Activated T-cell treated with anti-CD3 and anti-CD28 coated beads, Interleukin-2, amount 50 U/mL, for 48 hours (primary cell): ENCODE results near the gene IGSF10.
"Not testable (repeated sequence)": the region's sequence is repeated elsewhere in the genome, so short reads cannot be mapped to it uniquely, and the experiment has no call there.

Experiments
- DNase-seq, 2 experiments: peaks; one replicate each; pipeline ENCODE4 v3.0.0-alpha.2; 2020

IGSF10 gene, protein sequence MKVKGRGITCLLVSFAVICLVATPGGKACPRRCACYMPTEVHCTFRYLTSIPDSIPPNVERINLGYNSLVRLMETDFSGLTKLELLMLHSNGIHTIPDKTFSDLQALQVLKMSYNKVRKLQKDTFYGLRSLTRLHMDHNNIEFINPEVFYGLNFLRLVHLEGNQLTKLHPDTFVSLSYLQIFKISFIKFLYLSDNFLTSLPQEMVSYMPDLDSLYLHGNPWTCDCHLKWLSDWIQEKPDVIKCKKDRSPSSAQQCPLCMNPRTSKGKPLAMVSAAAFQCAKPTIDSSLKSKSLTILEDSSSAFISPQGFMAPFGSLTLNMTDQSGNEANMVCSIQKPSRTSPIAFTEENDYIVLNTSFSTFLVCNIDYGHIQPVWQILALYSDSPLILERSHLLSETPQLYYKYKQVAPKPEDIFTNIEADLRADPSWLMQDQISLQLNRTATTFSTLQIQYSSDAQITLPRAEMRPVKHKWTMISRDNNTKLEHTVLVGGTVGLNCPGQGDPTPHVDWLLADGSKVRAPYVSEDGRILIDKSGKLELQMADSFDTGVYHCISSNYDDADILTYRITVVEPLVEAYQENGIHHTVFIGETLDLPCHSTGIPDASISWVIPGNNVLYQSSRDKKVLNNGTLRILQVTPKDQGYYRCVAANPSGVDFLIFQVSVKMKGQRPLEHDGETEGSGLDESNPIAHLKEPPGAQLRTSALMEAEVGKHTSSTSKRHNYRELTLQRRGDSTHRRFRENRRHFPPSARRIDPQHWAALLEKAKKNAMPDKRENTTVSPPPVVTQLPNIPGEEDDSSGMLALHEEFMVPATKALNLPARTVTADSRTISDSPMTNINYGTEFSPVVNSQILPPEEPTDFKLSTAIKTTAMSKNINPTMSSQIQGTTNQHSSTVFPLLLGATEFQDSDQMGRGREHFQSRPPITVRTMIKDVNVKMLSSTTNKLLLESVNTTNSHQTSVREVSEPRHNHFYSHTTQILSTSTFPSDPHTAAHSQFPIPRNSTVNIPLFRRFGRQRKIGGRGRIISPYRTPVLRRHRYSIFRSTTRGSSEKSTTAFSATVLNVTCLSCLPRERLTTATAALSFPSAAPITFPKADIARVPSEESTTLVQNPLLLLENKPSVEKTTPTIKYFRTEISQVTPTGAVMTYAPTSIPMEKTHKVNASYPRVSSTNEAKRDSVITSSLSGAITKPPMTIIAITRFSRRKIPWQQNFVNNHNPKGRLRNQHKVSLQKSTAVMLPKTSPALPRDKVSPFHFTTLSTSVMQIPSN (N-terminal part only)

DNA sequence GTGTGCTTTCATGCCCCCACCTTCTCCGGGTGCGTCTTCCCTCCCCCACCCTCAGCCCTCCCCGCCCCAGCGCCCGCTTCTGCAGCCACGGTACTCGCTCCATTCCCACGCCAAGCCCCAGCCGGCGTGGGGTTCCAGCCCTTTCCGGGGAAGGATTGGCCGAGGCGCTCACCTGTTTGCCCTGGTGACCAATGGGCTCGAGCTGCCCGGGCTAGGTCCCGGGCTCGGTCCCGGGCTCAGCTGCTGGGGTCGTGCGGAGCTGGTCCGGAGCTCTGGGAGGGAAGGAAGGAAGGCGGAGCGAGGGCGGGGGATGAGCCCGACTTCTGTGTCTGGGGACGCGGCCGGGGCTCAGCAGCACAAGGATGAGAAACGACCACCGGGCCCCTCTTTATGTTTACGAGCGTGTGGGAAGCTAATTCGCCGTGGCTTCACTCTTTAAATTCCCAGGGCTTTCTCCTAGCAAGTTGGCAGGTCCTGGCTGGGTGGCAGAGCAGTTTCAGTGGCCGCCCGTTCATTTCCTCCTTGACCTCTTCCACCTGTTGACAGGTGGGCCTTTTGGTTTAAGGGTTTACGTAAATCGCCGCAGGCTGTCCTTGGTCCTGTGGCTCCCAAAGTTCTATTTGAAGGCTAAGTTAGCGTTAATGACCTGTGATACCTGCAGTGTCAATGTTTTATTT, at the start of gene IGSF10:
TSS of gene IGSF10 (minus strand) at position 288 of the 677 bp plus-strand sequence. CDS start 2,352 bp downstream, outside the sequence.
- DNase-seq, result no peak

DNA sequence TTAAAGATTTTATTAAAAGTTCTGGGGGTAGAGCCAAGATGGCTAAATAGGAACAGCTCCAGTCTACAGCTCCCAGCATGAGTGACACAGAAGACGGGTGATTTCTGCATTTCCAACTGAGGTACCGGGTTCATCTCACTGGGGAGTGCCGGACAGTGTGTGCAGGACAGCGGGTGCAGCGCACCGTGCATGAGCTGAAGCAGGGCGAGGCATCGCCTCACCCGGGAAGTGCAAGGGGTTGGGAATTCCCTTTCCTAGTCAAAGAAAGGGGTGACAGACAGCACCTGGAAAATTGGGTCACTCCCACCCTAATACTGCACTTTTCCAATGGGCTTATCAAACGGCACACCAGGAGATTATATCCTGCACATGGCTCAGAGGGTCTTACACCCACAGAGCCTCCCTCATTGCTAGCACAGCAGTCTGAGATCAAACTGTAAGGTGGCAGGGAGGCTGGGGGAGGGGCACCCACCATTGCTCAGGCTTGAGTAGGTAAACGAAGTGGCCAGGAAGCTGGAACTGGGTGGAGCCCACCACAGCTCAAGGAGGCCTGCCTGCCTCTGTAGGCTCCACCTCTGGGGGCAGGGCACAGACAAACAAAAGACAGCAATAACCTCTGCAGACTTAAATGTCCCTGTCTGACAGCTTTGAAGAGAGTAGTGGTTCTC, 48.7 kb upstream of the IGSF10 start:
- not testable (repeated sequence) for DNase-seq

DNA sequence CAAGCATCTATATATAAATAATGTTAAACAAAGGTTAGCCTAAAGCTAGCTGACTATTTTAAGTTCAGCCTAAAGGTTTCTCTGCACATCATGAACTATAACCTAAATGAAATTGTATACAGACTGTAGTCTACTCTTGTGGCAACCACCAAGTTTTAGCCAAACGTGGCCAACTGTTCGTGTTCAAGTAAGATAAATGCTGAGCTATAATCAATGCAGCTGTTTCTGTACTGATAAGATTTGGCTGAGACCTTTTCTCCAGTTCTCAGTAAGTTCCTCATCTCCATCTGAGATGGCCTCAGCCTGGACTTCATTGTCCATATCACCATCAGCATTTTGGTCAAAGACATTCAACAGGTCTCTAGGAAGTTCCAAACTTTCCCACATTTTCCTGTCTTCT, 43.7 kb upstream of the IGSF10 start:
- DNase-seq, result no peak

DNA sequence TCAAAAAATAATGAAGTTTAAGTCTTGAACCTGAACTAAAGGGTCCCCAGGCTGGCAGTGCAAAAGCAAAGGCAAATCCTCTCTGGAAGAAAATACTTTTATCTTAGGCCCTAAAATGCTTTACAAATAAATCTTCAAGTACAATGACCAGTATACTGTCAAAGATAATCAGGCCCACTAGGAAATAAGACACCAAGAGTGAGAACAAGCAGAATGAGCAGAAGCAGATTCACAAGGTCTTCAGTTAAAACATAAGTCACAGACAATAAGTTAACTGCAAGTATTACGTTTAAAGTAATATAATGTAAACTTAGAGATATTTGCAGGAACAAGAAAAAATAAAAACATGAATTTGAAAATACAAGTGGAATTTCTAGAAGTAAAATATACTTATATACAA, 42.2 kb upstream of the IGSF10 start:
- DNase-seq, result no peak

DNA sequence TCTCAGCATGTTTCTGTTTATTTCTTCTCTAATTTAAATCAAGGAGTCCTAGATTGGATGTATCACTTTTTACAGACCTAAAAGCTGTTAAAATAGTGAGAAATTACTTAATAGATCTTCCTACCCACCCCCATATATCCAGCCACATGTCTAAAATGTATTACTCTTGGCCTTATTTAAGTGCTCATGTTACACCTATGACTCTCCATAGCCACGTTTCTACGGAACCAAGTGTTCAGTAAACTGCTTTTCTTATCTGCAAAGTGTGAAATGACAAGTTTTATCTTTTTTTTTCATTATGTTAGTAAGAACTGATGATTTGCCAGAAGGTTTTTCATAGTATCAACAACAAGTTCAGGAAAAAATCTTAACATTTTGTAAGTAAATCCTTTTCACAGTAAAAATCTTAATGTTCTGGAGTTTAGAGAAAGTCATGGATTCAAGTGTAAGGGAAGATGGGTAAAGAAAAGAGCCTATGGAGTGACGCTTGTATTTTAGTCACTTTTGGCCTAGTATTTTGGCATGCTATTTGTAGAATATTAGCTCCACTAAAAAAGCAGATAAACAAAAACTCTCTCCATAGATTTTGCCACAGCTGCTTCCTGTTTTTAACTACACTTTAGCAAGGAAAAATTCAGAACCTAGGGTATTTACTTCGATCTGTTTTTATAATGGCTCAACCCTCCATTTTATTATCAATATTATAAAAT, 41.2 kb upstream of the IGSF10 start:
- DNase-seq, result no peak

DNA sequence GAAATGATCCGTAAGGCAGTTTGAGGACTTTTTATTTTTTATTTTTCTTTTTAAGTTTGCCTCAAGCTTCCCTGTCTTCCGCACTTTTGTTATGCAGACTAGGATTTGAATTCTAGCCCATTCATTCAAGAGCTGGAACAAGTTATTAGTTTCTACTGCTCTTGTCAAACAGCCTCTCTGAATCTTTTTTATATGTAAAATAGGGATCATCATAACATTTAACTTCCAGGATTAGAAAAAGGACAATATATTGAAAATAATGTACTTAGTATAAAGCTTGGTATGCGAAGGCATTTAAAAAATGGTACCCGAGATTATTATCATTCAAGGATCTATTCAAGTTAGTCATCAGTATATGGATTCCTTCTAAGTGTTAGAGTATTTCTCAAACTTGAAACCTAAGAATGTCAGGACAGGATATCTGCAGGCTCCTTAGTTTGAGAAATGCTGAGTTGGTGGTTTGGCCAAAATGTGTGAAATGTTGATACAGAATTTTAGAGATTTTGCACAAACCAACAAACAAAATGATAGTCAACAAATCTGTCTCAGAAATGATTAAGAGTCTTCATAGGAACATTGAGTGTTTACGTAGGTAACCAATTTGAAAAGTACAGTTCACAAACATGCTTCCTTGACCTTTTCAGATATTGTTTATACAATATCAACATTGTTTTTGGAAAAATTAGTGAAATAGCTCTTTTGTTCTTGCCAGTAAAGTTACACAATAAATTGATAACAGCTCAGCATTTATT, 40.5 kb upstream of the IGSF10 start:
- DNase-seq, result no peak

DNA sequence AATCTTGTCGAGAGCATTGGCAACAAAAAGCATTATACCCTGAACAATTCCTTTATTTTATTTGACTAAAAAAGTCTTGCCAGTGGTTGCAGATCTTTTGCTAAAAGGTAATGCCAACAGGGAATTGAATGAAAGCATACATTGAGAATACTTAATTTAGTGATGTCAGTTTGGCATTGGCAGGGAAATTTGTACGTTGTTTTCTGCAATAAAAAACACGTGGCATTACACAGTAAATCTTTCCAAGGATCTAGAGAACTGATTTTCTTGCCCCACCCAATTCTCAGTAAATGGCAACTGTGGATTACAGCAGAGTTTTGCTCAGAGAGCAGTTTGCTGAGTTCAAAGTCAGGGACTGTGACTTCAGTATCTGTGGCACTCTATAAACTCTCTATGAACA, 38.3 kb upstream of the IGSF10 start:
- DNase-seq, result no peak

DNA sequence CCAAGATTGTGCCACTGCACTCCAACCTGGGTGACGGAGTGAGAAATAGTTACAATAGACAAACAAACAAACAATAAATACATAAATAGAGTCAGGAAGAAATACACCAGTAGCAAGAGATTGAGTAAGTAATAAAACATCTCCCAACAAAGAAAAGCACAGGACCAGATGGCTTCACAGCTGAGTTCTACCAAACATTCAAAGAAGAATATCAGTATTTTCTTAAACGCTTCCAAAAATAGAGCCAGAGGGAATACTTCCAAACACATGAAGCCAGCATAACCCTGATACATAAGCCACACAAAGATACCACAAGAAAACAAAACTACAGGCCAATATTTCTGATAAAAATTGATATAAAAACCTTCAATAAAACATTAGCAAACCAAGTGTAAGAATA, 30.7 kb upstream of the IGSF10 start:
- no peak for DNase-seq

DNA sequence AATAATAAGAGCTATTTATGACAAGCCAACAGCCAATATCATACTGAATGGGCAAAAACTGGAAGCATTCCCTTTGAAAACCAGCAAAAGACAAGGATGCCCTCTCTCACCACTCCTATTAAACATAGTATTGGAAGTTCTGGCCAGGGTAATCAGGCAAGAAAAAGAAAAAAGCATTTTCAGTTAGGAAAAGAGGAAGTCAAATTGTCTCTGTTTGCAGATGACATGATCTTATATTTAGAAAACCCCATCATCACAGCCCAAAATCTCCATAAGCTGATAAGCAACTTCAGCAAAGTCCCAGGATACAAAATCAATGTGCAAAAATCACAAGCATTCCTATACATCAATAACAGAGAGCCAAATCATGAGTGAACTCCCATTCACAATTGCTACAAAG, 27.0 kb upstream of the IGSF10 start:
- not testable (repeated sequence) for DNase-seq

DNA sequence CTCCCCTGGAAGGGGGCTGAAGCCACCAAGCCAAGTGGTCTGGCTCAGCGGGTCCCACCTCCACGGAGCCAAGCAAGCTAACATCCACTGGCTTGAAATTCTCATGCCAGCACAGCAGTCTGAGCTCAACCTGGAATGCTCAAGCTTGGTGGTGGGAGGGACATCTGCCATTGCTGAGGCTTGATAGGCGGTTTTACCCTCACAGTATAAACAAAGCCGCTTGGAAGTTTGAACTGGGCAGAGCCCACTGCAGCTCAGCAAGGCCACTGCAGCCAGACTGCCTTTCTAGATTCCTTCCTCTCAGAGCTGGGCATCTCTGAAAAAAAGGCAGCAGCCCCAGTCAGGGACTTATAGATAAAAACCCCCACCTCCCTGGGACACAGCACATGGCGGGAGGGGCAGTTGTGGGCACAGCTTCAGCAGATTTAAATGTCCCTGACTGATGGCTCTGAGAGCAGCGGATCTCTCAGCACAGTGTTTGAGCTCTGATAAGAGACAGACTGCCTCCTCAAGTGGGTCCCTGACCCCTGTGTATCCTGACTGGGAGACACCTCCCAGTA, 23.2 kb upstream of the IGSF10 start:
- DNase-seq, result no peak

DNA sequence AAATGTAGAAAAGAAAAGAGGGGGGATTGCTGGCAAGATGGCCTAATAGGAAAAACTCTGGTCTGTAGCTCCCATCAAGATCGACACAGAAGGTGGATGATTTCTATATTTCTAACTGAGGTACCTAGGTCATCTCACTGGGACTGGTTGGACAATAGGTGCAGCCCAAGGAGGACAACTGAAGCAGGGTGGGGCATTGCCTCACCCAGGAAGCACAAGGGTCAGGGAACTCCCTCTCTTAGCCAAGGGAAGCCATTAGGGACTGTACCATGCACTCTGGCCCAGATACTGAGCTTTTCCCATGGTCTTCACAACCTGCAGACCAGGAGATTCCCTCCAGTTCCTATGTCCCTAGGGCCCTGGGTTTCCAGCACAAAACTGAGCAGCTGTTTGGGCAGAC, 22.6 kb upstream of the IGSF10 start:
- DNase-seq, result no peak

DNA sequence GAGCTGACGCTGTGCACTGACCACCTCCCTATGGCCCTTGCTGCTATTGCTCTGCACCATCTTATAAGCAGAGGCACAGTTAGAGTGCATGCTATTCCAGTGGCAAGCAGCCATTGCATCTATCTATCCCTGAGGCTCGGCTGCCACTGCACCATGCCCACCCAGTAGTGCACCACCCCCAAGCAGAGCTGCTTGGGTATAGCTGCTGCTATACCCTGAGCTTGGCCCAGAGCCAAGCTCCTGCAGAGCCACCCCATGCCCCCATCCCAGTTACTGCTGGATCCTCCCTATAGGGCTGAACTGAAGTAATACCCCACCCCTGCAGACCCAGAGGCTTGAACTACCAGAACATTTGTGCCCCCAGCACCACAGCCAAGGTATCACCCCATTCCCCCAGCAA, 19.6 kb upstream of the IGSF10 start:
- DNase-seq, result no peak

DNA sequence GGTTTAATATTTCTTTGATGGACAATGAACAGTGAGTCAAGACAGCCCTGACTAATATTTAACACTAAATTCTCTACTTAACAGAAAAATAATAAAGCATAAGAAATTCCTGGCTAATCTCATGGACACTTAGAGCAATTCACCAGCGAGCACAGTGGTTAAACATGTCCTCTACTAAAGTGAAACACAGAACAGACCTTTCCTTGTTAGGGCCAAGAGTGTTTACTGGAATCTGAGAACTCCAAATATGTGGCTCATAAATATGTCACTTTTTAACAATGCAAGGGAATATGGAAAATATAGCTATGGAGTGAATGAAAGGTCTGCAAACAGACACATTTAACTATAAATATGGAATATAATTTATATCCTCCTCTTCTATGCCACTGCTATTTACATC, 18.6 kb upstream of the IGSF10 start:
- no peak for DNase-seq

DNA sequence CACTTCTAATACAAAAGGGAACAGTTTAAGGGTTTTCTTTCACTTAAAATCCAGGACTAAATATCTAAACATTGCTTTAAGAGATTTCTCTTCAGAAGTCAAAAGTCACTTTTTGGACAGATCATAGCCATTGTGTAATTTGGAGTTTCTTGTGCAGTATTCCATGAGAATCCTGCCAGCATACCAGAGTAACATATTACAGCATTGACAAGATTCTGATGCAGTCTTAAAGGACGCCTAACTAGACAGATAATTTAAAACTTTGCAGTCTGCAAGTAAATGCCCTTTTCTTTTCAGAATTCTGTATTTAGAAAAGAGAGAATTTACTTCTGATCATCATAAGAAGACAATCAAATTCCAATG, 17.5 kb upstream of the IGSF10 start:
- no peak for DNase-seq

DNA sequence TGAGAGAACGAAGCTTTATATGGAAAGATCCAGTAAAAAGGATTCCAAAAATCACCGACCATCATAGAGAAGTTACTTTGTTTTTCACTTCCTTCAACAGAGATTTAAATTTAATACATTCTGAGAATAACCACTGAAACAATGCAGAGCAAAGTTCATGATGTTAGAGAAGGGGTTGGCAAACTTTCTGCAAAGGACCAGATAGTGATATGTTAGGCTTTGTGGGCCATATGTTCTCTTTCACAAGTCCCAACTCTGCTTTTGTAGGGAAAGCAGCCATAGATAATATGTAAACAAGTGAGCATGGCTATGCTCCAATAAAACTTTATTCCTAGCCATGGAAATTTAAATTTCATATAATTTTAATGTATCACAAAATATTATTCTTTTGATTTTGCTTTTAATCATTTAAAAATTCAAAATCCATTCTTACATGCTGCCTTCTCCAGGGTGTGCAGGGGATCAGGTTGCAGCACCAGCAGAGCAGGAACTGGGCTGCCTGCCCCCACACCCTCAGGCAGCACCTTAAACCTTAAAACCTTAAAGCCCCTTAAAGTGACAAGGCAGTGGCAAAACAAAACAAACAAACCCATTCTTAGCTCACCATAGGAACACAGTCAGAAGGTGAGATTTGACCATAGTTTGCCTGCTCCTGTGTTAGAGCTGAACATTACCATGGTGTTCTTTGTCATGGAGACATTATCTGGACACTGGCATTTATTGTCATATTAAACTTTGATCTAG, 16.9 kb upstream of the IGSF10 start:
- DNase-seq, result no peak

DNA sequence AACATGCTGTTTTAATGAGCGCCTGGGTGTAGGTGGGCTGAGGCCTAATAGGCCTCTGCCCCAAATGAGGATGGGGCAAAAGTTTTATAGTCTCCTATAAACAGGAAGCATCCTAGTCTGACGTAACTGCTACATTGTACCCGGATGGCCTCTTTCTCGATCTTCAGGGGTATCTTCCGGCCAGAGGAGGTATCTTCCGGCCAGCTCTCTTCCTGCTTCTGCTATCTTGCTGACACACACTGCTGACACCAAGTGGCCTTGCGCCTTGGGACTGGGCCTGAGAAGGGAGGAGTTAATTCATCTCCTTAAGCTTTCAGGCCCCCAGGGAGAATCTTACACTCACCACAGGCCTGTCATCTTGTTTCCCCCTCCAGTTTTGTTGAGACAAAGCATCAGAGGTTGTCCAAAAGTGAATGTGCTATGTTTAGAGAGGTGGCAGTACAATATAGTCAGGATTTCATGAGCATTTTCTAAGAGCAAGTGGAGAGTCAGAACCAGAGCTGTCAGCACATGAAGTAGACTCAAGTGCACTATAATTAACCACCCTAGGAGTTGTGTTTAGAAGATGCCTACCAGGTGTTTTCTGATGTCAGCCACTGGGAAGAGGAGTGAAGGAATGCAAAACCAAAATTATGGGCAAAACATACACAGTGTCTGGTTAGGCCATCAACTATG, 15.6 kb upstream of the IGSF10 start:
- no peak for DNase-seq

DNA sequence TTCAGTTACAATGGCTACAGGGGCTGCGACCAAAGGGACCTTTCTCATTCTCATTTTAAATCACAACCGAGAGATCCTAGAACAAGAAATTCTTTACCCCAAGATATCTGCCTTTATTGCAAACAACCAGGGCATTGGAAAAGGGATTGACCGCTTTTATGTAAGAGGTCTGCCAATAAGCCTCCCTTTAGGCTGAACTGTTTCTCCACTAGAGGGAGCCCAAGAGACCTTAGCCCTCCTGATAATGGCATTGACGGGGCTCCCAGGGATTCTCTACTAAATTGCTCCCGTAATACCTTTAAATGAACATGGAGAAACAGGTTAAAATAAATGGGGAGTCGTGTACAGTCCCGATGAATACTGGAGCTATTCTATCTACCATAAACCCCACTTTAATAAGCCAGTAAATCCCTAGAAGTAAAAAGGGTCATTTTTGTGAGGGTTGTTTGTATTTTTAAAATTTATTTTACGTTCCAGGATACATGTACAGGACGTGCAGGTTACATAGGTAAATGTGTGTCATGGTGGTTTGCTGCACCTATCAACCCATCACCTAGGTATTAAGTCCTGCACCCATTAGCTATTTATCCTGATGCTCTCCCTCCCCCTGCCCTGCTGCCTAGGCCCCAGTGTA, 7.5 kb upstream of the IGSF10 start:
- DNase-seq, result peak in 1 of 2 experiments; percentile 23

DNA sequence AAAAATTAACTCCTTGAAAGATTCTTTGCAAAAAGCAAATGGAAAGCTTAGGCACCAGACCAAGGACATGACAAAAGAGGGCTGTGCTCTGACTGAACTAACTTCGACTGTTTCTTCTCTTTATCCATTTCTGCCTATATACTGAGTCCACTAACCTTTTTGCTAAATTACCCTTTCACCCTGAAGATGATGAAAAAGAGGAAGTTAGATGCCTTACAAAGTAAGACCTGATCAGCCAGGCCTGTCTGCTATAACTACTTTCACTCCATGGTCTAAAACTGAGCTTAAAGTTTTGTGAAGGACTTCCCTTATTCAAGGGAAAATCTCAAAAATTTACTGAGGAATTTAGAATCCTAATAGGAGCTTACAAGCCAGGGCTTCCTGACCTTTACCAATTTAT, 6.2 kb upstream of the IGSF10 start:
- DNase-seq, result no peak
